MG63 (cell line): ENCODE results near the gene BID. TPM values are rescaled to one million over a fixed set of nuclear protein-coding genes. Genes with fewer than 3 reads are reported as not detected.

Experiments used
- DNase-seq: peaks from one replicate; pipeline ENCODE4 v3.0.0-alpha.2; 2020
- H3K27me3 ChIP-seq: fragments of 250-450 bp; sonication (Bioruptor Pico); 2 replicates; pipeline ENCODE4 v1.5.1; 2020; ENCODE audit warnings: mild to moderate bottlenecking, moderate library complexity
- H3K36me3 ChIP-seq: fragments of 250-450 bp; sonication (Bioruptor Pico); 2 replicates; pipeline ENCODE4 v1.5.1; 2020; ENCODE audit warnings: mild to moderate bottlenecking, moderate library complexity
- H3K4me3 ChIP-seq: fragments of 250-450 bp; sonication (Bioruptor Pico); 2 replicates; pipeline ENCODE4 v1.5.1; 2020; ENCODE audit warnings: mild to moderate bottlenecking, moderate library complexity
- H3K9me3 ChIP-seq: fragments of 250-450 bp; sonication (Bioruptor Pico); 2 replicates; pipeline ENCODE4 v1.5.1; 2020; ENCODE audit warnings: mild to moderate bottlenecking, moderate library complexity
- total RNA-seq: library from RNA; depleted of rRNA; stranded (reverse); fragments of >200 nt; shearing (Covaris generic); gene quantifications from 2 replicates; pipeline ENCODE4 v1.2.3, GENCODE V29; 2014; ENCODE audit warnings: low replicate concordance

BID gene
- total RNA-seq, 1 experiment from 2014 or later, result 127 TPM

- DNase-seq, result no peak
- Histone ChIP-seq H3K36me3 (peaks cover 41% of the 10 kb centered on the region), H3K9me3 (no peaks in the 10 kb centered on the region), H3K27me3 (no peaks in the 10 kb centered on the region), H3K4me3 (no peak overlapping the region)
These were observed 33.5 kb upstream of the BID start for GRCh38 chr22:17807578-17808410.

GRCh38 chr22:17807086-17807485 lies 32.8 kb upstream of the BID start:
- Histone ChIP-seq H3K36me3 (peaks cover 39% of the 10 kb centered on the region), H3K4me3 (no peak overlapping the region), H3K9me3 (no peaks in the 10 kb centered on the region), H3K27me3 (no peaks in the 10 kb centered on the region)
- DNase-seq, result no peak

GRCh38 chr22:17806437-17806836 lies 32.2 kb upstream of the BID start:
- Histone ChIP-seq H3K36me3 (peaks cover 39% of the 10 kb centered on the region), H3K27me3 (no peaks in the 10 kb centered on the region), H3K4me3 (no peak overlapping the region), H3K9me3 (no peaks in the 10 kb centered on the region)
- no peak for DNase-seq

- Histone ChIP-seq H3K9me3 (no peaks in the 10 kb centered on the region), H3K4me3 (no peak overlapping the region), H3K27me3 (no peaks in the 10 kb centered on the region), H3K36me3 (peaks cover 25% of the 10 kb centered on the region)
- DNase-seq, result no peak
These were observed 30.2 kb upstream of the BID start for GRCh38 chr22:17804331-17805080.

- H3K9me3 ChIP-seq, result no peaks in the 10 kb centered on the region
- H3K36me3 ChIP-seq, result peaks cover 17% of the 10 kb centered on the region
- no peak for DNase-seq
- no peaks in the 10 kb centered on the region for H3K27me3 ChIP-seq
- H3K4me3 ChIP-seq, result no peak overlapping the region
These were observed 29.5 kb upstream of the BID start for GRCh38 chr22:17803609-17804270.

GRCh38 chr22:17802822-17803221 lies 28.6 kb upstream of the BID start:
- Histone ChIP-seq H3K9me3 (no peaks in the 10 kb centered on the region), H3K36me3 (peaks cover 14% of the 10 kb centered on the region), H3K27me3 (no peaks in the 10 kb centered on the region), H3K4me3 (no peak overlapping the region)
- DNase-seq, result no peak

- H3K9me3 ChIP-seq, result no peaks in the 10 kb centered on the region
- H3K4me3 ChIP-seq, result no peak overlapping the region
- no peaks in the 10 kb centered on the region for H3K27me3 ChIP-seq
- peaks cover 14% of the 10 kb centered on the region for H3K36me3 ChIP-seq
- no peak for DNase-seq
These were observed 28.1 kb upstream of the BID start for GRCh38 chr22:17802411-17802810.

- no peaks in the 10 kb centered on the region for H3K36me3 ChIP-seq
- no peak for DNase-seq
- no peaks in the 10 kb centered on the region for H3K9me3 ChIP-seq
These were observed 23.7 kb upstream of the BID start for GRCh38 chr22:17797721-17798559.

GRCh38 chr22:17796695-17797094 lies 22.4 kb upstream of the BID start:
- H3K9me3 ChIP-seq, result no peaks in the 10 kb centered on the region
- no peaks in the 10 kb centered on the region for H3K27me3 ChIP-seq
- H3K36me3 ChIP-seq, result peaks cover 3% of the 10 kb centered on the region; the same call in 1 of the 2 replicates
- H3K4me3 ChIP-seq, result no peak overlapping the region
- no peak for DNase-seq

More at GRCh38 chr22:17797721-17798559, 23.7 kb upstream of the BID start:
- H3K4me3 ChIP-seq, result no peak overlapping the region
- H3K27me3 ChIP-seq, result no peaks in the 10 kb centered on the region

GRCh38 chr22:17795661-17796548 lies 21.6 kb upstream of the BID start:
- H3K36me3 ChIP-seq, result peaks cover 3% of the 10 kb centered on the region; the same call in 1 of the 2 replicates
- no peak for DNase-seq

GRCh38 chr22:17794726-17795542 lies 20.7 kb upstream of the BID start:
- DNase-seq, result no peak
- Histone ChIP-seq H3K36me3 (peaks cover 3% of the 10 kb centered on the region; the same call in 1 of the 2 replicates), H3K27me3 (no peaks in the 10 kb centered on the region), H3K9me3 (no peaks in the 10 kb centered on the region), H3K4me3 (no peak overlapping the region)

More at GRCh38 chr22:17795661-17796548, 21.6 kb upstream of the BID start:
- Histone ChIP-seq H3K27me3 (no peaks in the 10 kb centered on the region), H3K9me3 (no peaks in the 10 kb centered on the region), H3K4me3 (no peak overlapping the region)

GRCh38 chr22:17792854-17793434 lies 18.7 kb upstream of the BID start:
- no peak for DNase-seq
- no peak overlapping the region for H3K4me3 ChIP-seq
- H3K36me3 ChIP-seq, result peaks cover 3% of the 10 kb centered on the region; the same call in 1 of the 2 replicates
- no peaks in the 10 kb centered on the region for H3K27me3 ChIP-seq
- no peaks in the 10 kb centered on the region for H3K9me3 ChIP-seq

- H3K36me3 ChIP-seq, result peaks cover 3% of the 10 kb centered on the region; the same call in 1 of the 2 replicates
- no peak overlapping the region for H3K4me3 ChIP-seq
- H3K27me3 ChIP-seq, result no peaks in the 10 kb centered on the region
- DNase-seq, result no peak
- H3K9me3 ChIP-seq, result no peaks in the 10 kb centered on the region
These were observed 18.0 kb upstream of the BID start for GRCh38 chr22:17792299-17792698.

- H3K36me3 ChIP-seq, result peaks cover 3% of the 10 kb centered on the region; the same call in 1 of the 2 replicates
- H3K27me3 ChIP-seq, result no peaks in the 10 kb centered on the region
- no peak for DNase-seq
- no peaks in the 10 kb centered on the region for H3K9me3 ChIP-seq
- no peak overlapping the region for H3K4me3 ChIP-seq
These were observed 16.9 kb upstream of the BID start for GRCh38 chr22:17791196-17791595.
